ENCODE data around the gene RPS3A. TPM values are rescaled to one million over a fixed set of nuclear protein-coding genes. Genes with fewer than 3 reads are reported as not detected.

RPS3A gene
- total RNA-seq, 1 experiment from 2014 or later, result 918 TPM

DNA sequence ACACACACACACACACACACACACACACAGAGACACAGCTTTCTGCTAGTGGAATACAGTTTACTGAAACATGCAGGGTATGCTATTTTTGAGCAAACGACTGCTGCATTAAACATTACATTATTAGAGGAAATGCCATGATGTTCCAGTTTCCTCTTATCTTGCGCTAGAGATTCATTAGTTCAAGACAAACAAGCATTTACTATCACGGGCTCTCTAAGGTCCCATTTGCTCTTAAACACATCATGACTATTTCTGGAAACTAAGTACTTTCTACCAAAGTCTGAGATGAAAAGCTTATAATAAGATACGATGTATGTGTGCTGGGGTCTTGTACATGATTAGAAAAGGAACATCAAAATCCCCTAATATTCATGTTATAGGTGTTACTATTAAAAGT, 48.8 kb downstream of the RPS3A start:
- no peaks in the 10 kb centered on the region for H3K27me3 ChIP-seq (ENCODE audit: control insufficient read depth, insufficient read depth, low read length)
- H3K4me1 ChIP-seq (ENCODE audit: control insufficient read depth, insufficient read depth, low read length), result no peaks in the 10 kb centered on the region
- H3K27ac ChIP-seq (ENCODE audit: low read length), result no peak overlapping the region
- DNase-seq (ENCODE audit: low read depth, low spot score) (no peak), ATAC-seq (no peak)
- no peaks in the 10 kb centered on the region for H3K9me3 ChIP-seq (ENCODE audit: control insufficient read depth, insufficient read depth, low read depth, low read length)
- no peaks in the 10 kb centered on the region; the same call in none of the 2 replicates for H3K36me3 ChIP-seq (ENCODE audit: control insufficient read depth, insufficient read depth, low read length)
- BruUV-seq (replicated peaks), result no TSS peak
- ChIA-PET POLR2A (no interaction called here), CTCF (no interaction called here)
- no peak for TF ChIP-seq TCF7L2 (IDR thresholded peaks at IDR 0.05; ENCODE audit: low read depth, low read length)
- TF ChIP-seq, protein P1, sequence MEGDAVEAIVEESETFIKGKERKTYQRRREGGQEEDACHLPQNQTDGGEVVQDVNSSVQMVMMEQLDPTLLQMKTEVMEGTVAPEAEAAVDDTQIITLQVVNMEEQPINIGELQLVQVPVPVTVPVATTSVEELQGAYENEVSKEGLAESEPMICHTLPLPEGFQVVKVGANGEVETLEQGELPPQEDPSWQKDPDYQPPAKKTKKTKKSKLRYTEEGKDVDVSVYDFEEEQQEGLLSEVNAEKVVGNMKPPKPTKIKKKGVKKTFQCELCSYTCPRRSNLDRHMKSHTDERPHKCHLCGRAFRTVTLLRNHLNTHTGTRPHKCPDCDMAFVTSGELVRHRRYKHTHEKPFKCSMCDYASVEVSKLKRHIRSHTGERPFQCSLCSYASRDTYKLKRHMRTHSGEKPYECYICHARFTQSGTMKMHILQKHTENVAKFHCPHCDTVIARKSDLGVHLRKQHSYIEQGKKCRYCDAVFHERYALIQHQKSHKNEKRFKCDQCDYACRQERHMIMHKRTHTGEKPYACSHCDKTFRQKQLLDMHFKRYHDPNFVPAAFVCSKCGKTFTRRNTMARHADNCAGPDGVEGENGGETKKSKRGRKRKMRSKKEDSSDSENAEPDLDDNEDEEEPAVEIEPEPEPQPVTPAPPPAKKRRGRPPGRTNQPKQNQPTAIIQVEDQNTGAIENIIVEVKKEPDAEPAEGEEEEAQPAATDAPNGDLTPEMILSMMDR (IDR thresholded peaks at IDR 0.05), result no peak
- no peak for TF ChIP-seq SIN3A (IDR thresholded peaks at IDR 0.05; ENCODE audit: borderline replicate concordance, insufficient read depth, low read depth, low read length)
- intact Hi-C loops (cut with micrococcal nuclease; ENCODE audit: unreplicated experiment), result no loop called here
- H3K4me3 ChIP-seq (ENCODE audit: low read depth in 2 of 2, low read length in 2 of 2), result no peak overlapping the region
- in situ Hi-C loops (cut with HindIII; ENCODE audit: low pct_unique_long_range_greater_than_20kb, low sequenced_read_pairs), result no loop called here

DNA sequence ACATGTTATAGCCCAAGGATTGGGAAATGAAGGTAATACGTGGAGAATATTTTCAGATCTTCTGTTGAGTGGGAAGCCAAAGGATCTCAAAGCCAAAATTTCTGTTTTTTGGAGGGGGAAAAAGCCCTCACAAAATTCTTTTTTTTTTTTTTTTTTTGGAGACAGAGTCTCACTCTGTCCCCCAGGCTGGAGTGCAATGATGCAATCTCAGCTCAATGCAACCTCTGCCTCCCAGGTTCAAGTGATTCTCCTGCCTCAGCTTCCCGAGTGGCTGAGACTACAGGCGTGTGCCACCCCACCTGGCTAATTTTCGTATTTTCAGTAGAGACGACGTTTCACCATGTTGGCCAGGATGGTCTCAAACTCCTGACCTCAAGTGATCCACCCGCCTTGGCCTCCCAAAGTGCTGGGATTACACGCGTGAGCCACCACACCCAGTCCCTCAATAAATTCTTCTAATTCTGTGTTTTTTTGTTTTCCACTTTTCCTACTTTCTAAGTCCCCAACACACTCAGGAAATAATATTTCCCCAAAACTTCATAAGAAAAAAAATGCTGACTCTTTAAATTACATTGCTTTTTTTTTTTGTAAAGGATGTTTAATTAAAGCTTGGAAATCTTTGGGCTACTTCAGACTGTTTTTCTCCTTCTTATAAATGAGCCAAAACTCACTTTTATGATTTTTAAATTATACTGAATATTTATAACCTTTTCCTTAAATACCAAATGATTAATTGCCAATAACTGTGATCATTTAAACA, 51.6 kb downstream of the RPS3A start:
- no peak for DNase-seq (ENCODE audit: low read depth, low spot score)
- ChIA-PET CTCF (no interaction called here), POLR2A (interaction anchor here (0.6 kb wide), 1 partner anchor 50 kb away, joined by 9 read pairs; no protein-coding TSS in a partner anchor)
- no TSS peak for BruUV-seq (replicated peaks)
- H3K27ac ChIP-seq (ENCODE audit: low read length), result no peak overlapping the region
- H3K9me3 ChIP-seq (ENCODE audit: control insufficient read depth, insufficient read depth, low read depth, low read length), result no peaks in the 10 kb centered on the region
- intact Hi-C loops (cut with micrococcal nuclease; ENCODE audit: unreplicated experiment), result no loop called here
- TF ChIP-seq, protein P2, sequence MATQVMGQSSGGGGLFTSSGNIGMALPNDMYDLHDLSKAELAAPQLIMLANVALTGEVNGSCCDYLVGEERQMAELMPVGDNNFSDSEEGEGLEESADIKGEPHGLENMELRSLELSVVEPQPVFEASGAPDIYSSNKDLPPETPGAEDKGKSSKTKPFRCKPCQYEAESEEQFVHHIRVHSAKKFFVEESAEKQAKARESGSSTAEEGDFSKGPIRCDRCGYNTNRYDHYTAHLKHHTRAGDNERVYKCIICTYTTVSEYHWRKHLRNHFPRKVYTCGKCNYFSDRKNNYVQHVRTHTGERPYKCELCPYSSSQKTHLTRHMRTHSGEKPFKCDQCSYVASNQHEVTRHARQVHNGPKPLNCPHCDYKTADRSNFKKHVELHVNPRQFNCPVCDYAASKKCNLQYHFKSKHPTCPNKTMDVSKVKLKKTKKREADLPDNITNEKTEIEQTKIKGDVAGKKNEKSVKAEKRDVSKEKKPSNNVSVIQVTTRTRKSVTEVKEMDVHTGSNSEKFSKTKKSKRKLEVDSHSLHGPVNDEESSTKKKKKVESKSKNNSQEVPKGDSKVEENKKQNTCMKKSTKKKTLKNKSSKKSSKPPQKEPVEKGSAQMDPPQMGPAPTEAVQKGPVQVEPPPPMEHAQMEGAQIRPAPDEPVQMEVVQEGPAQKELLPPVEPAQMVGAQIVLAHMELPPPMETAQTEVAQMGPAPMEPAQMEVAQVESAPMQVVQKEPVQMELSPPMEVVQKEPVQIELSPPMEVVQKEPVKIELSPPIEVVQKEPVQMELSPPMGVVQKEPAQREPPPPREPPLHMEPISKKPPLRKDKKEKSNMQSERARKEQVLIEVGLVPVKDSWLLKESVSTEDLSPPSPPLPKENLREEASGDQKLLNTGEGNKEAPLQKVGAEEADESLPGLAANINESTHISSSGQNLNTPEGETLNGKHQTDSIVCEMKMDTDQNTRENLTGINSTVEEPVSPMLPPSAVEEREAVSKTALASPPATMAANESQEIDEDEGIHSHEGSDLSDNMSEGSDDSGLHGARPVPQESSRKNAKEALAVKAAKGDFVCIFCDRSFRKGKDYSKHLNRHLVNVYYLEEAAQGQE (IDR thresholded peaks at IDR 0.05; ENCODE audit: insufficient read depth in 1 of 2, low read depth in 2 of 2, low read length in 1 of 2), result no peak
- TF ChIP-seq, protein P1 (IDR thresholded peaks at IDR 0.05), result no peak
- TF ChIP-seq POLR2AphosphoS5 (IDR thresholded peaks at IDR 0.05; ENCODE audit: low read depth, low read length) (no peak), SIN3A (IDR thresholded peaks at IDR 0.05; ENCODE audit: borderline replicate concordance, insufficient read depth, low read depth, low read length) (no peak), TCF7L2 (IDR thresholded peaks at IDR 0.05; ENCODE audit: low read depth, low read length) (no peak)
- H3K27me3 ChIP-seq (ENCODE audit: control insufficient read depth, insufficient read depth, low read length), result no peaks in the 10 kb centered on the region
- no peaks in the 10 kb centered on the region; the same call in 1 of the 2 replicates for H3K36me3 ChIP-seq (ENCODE audit: control insufficient read depth, insufficient read depth, low read length)
- H3K4me3 ChIP-seq (ENCODE audit: low read depth in 2 of 2, low read length in 2 of 2), result no peak overlapping the region
- in situ Hi-C loops (cut with HindIII; ENCODE audit: low pct_unique_long_range_greater_than_20kb, low sequenced_read_pairs), result no loop called here
- no peak for ATAC-seq
- H3K4me1 ChIP-seq (ENCODE audit: control insufficient read depth, insufficient read depth, low read length), result no peaks in the 10 kb centered on the region
